ENCODE data around the gene GBE1. TPM values are rescaled to one million over a fixed set of nuclear protein-coding genes. Genes with fewer than 3 reads are reported as not detected.

The GBE1 gene
- polyA plus RNA-seq, 12 donors, result 9.2 to 12.9 (median 10.4) TPM; not detected in 1

GRCh38 chr3:81470524-81471278, 290.7 kb downstream of the GBE1 start:
- DNase-seq, result no peak

- no peak for DNase-seq
These were observed 293.1 kb downstream of the GBE1 start for GRCh38 chr3:81468391-81468790.

GRCh38 chr3:81466201-81466560, 295.3 kb downstream of the GBE1 start:
- no peak for DNase-seq

GRCh38 chr3:81465510-81466200, 295.8 kb downstream of the GBE1 start:
- DNase-seq, result no peak

GRCh38 chr3:81463781-81464180, 297.7 kb downstream of the GBE1 start:
- DNase-seq, result no peak

- DNase-seq, result no peak
These were observed 298.5 kb downstream of the GBE1 start for GRCh38 chr3:81462921-81463320.

GRCh38 chr3:81459733-81460132, 301.7 kb downstream of the GBE1 start:
- no peak for DNase-seq

- no peak for DNase-seq
These were observed 309.0 kb downstream of the GBE1 start for GRCh38 chr3:81452418-81452817.

GRCh38 chr3:81451611-81452010, 309.8 kb downstream of the GBE1 start:
- no peak for DNase-seq

- no peak for DNase-seq
These were observed 310.3 kb downstream of the GBE1 start for GRCh38 chr3:81451140-81451539.

GRCh38 chr3:81446806-81447205, 314.6 kb downstream of the GBE1 start:
- no peak for DNase-seq

- no peak for DNase-seq
These were observed 315.7 kb downstream of the GBE1 start for GRCh38 chr3:81445712-81446111.

- no peak for DNase-seq
These were observed 316.5 kb downstream of the GBE1 start for GRCh38 chr3:81444817-81445460.

- DNase-seq, result no peak
These were observed 317.5 kb downstream of the GBE1 start for GRCh38 chr3:81443958-81444357.

- no peak for DNase-seq
These were observed 318.0 kb downstream of the GBE1 start for GRCh38 chr3:81443457-81443782.

GRCh38 chr3:81442758-81443456, 318.5 kb downstream of the GBE1 start:
- no peak for DNase-seq

GRCh38 chr3:81440661-81441060, 320.8 kb downstream of the GBE1 start:
- DNase-seq, result no peak
